Sigmoid colon (tissue), 4 donors: ENCODE data around the gene PTPRF.

Source experiments
- POLR2A ChIP-seq, 2 donors: fragments of 450-650 bp; IDR thresholded peaks; one replicate each; pipeline ENCODE4 v1.6.1; 2016; ENCODE audit warnings: antibody characterized with exemption in 2 of 2, mild to moderate bottlenecking in 2 of 2, moderate library complexity in 2 of 2
- POLR2AphosphoS5 ChIP-seq, 4 donors: sonication (generic); formaldehyde crosslinking; IDR thresholded peaks; one replicate each; pipeline ENCODE4 v1.6.1; 2017; ENCODE audit warnings: antibody characterized with exemption in 4 of 4

GRCh38 chr1:43584204-43584603 is 53.5 kb downstream of the PTPRF start:
- TF ChIP-seq POLR2A (IDR thresholded peaks at IDR 0.05): no peak
- TF ChIP-seq POLR2AphosphoS5 (IDR thresholded peaks at IDR 0.05): no peak
